Activated CD8-positive, alpha-beta memory T cell treated with anti-CD3 and anti-CD28 coated beads, Interleukin-2, amount 50 U/mL, for 24 hours (primary cell): ENCODE results near the gene FOXP2.
"Not testable (repeated sequence)": the region's sequence is repeated elsewhere in the genome, so short reads cannot be mapped to it uniquely, and the experiment has no call there.

Source experiments
- DNase-seq: peaks from one replicate; pipeline ENCODE4 v3.0.0-alpha.2; 2020; ENCODE audit errors: extremely low read depth

Gene FOXP2

GRCh38 chr7:114588506-114588905, 173.9 kb downstream of the FOXP2 start:
- DNase-seq = no peak

- no peak for DNase-seq
Measured at GRCh38 chr7:114589436-114589835, 174.8 kb downstream of the FOXP2 start.

- no peak for DNase-seq
Measured at GRCh38 chr7:114590298-114590697, 175.7 kb downstream of the FOXP2 start.

GRCh38 chr7:114598946-114599345, 184.3 kb downstream of the FOXP2 start:
- DNase-seq = no peak

GRCh38 chr7:114606100-114606499, 191.5 kb downstream of the FOXP2 start:
- DNase-seq = no peak

GRCh38 chr7:114608822-114609221, 194.2 kb downstream of the FOXP2 start:
- not testable (repeated sequence) for DNase-seq

GRCh38 chr7:114620208-114620607, 205.6 kb downstream of the FOXP2 start:
- no peak for DNase-seq

- no peak for DNase-seq
Measured at GRCh38 chr7:114622221-114622620, 207.6 kb downstream of the FOXP2 start.

- DNase-seq = no peak
Measured at GRCh38 chr7:114623146-114623545, 208.5 kb downstream of the FOXP2 start.

GRCh38 chr7:114627231-114627630, 212.6 kb downstream of the FOXP2 start:
- DNase-seq = no peak

- DNase-seq = no peak
Measured at GRCh38 chr7:114628362-114628761, 213.7 kb downstream of the FOXP2 start.

- DNase-seq = no peak
Measured at GRCh38 chr7:114629762-114630161, 215.1 kb downstream of the FOXP2 start.

- no peak for DNase-seq
Measured at GRCh38 chr7:114630201-114630990, 215.8 kb downstream of the FOXP2 start.

GRCh38 chr7:114631249-114631822, 216.7 kb downstream of the FOXP2 start:
- no peak for DNase-seq

- DNase-seq = no peak
Measured at GRCh38 chr7:114639451-114639850, 224.8 kb downstream of the FOXP2 start.

GRCh38 chr7:114644455-114644854, 229.8 kb downstream of the FOXP2 start:
- no peak for DNase-seq

- DNase-seq = no peak
Measured at GRCh38 chr7:114645451-114645850, 230.8 kb downstream of the FOXP2 start.

- DNase-seq = no peak
Measured at GRCh38 chr7:114647518-114647917, 232.9 kb downstream of the FOXP2 start.

GRCh38 chr7:114648117-114648516, 233.5 kb downstream of the FOXP2 start:
- DNase-seq = no peak

- no peak for DNase-seq
Measured at GRCh38 chr7:114648680-114649079, 234.1 kb downstream of the FOXP2 start.

- DNase-seq = no peak
Measured at GRCh38 chr7:114649689-114650088, 235.1 kb downstream of the FOXP2 start.

- DNase-seq = no peak
Measured at GRCh38 chr7:114650491-114650890, 235.9 kb downstream of the FOXP2 start.

GRCh38 chr7:114652041-114652440, 237.4 kb downstream of the FOXP2 start:
- no peak for DNase-seq
